ENCODE results near the gene TRAF2. TPM values are rescaled to one million over a fixed set of nuclear protein-coding genes. Genes with fewer than 3 reads are reported as not detected.

The TRAF2 gene
- total and polyA plus RNA-seq, 2 of the 13 experiments (the other 11 are each of a cell fraction or from before 2014, with no cell fraction given), result 12.4 to 13.6 TPM

- TF ChIP-seq PBX2 (CRISPR knock-in tag; IDR thresholded peaks at IDR 0.05), result peak; percentile 7; the same call in 1 of the 2 replicates
- peak; percentile 69; the same call in 1 of the 2 replicates for TF ChIP-seq SNAPC2 (CRISPR knock-in tag; IDR thresholded peaks at IDR 0.05)
- peak; percentile 71; the same call in 1 of the 2 replicates for TF ChIP-seq ZNF274 (CRISPR knock-in tag; IDR thresholded peaks at IDR 0.05)
- no peak for TF ChIP-seq SRSF9 (IDR thresholded peaks at IDR 0.05; ENCODE audit: borderline replicate concordance, insufficient read depth, low read depth, low read length, poor library complexity, severe bottlenecking)
- peak; percentile 59; the same call in 1 of the 2 replicates for TF ChIP-seq MEF2D (CRISPR knock-in tag; IDR thresholded peaks at IDR 0.05)
- peak; percentile 13; the same call in 1 of the 2 replicates for TF ChIP-seq RAD21 (CRISPR knock-in tag; IDR thresholded peaks at IDR 0.05)
- TF ChIP-seq, protein P1, sequence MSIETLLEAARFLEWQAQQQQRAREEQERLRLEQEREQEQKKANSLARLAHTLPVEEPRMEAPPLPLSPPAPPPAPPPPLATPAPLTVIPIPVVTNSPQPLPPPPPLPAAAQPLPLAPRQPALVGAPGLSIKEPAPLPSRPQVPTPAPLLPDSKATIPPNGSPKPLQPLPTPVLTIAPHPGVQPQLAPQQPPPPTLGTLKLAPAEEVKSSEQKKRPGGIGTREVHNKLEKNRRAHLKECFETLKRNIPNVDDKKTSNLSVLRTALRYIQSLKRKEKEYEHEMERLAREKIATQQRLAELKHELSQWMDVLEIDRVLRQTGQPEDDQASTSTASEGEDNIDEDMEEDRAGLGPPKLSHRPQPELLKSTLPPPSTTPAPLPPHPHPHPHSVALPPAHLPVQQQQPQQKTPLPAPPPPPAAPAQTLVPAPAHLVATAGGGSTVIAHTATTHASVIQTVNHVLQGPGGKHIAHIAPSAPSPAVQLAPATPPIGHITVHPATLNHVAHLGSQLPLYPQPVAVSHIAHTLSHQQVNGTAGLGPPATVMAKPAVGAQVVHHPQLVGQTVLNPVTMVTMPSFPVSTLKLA (IDR thresholded peaks at IDR 0.05), result peak; percentile 49
- peak; percentile 42; the same call in 1 of the 2 replicates for TF ChIP-seq MIXL1 (CRISPR knock-in tag; IDR thresholded peaks at IDR 0.05)
- no peak for TF ChIP-seq KDM1A (CRISPR knock-in tag; IDR thresholded peaks at IDR 0.05)
- TF ChIP-seq ZNF143 (CRISPR knock-in tag; IDR thresholded peaks at IDR 0.05), result peak; percentile 57; the same call in 1 of the 2 replicates
- 0 out of 2 replicates have a peak, but pooled peaks have one; percentile 20 for TF ChIP-seq HOXA7 (CRISPR knock-in tag; IDR thresholded peaks at IDR 0.05)
- peak; percentile 58; the same call in 1 of the 2 replicates for TF ChIP-seq KDM5A (IDR thresholded peaks at IDR 0.05; ENCODE audit: borderline replicate concordance, low read length)
- TF ChIP-seq AGO1 (IDR thresholded peaks at IDR 0.05; ENCODE audit: low read depth, low read length, poor library complexity, severe bottlenecking), result peak; percentile 98
- peak; percentile 75; the same call in 1 of the 2 replicates for TF ChIP-seq ZNF263 (CRISPR knock-in tag; IDR thresholded peaks at IDR 0.05)
- TF ChIP-seq, protein P2, sequence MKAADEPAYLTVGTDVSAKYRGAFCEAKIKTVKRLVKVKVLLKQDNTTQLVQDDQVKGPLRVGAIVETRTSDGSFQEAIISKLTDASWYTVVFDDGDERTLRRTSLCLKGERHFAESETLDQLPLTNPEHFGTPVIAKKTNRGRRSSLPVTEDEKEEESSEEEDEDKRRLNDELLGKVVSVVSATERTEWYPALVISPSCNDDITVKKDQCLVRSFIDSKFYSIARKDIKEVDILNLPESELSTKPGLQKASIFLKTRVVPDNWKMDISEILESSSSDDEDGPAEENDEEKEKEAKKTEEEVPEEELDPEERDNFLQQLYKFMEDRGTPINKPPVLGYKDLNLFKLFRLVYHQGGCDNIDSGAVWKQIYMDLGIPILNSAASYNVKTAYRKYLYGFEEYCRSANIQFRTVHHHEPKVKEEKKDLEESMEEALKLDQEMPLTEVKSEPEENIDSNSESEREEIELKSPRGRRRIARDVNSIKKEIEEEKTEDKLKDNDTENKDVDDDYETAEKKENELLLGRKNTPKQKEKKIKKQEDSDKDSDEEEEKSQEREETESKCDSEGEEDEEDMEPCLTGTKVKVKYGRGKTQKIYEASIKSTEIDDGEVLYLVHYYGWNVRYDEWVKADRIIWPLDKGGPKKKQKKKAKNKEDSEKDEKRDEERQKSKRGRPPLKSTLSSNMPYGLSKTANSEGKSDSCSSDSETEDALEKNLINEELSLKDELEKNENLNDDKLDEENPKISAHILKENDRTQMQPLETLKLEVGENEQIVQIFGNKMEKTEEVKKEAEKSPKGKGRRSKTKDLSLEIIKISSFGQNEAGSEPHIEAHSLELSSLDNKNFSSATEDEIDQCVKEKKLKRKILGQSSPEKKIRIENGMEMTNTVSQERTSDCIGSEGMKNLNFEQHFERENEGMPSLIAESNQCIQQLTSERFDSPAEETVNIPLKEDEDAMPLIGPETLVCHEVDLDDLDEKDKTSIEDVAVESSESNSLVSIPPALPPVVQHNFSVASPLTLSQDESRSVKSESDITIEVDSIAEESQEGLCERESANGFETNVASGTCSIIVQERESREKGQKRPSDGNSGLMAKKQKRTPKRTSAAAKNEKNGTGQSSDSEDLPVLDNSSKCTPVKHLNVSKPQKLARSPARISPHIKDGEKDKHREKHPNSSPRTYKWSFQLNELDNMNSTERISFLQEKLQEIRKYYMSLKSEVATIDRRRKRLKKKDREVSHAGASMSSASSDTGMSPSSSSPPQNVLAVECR (CRISPR knock-in tag; IDR thresholded peaks at IDR 0.05; ENCODE audit: borderline replicate concordance), result peak; percentile 80
- no peak for TF ChIP-seq ZNF577 (CRISPR knock-in tag; IDR thresholded peaks at IDR 0.05; ENCODE audit: borderline replicate concordance, low read depth)
- TF ChIP-seq ZHX1 (CRISPR knock-in tag; IDR thresholded peaks at IDR 0.05; ENCODE audit: low read depth), result no peak
These were observed 37.0 kb upstream of the TRAF2 start, which contains the start of gene PHPT1 (continued) for GRCh38 chr9:136849038-136849959.
